ENCODE results near the gene CORO7. TPM values are rescaled to one million over a fixed set of nuclear protein-coding genes. Genes with fewer than 3 reads are reported as not detected.

Gene CORO7
- total and polyA plus RNA-seq, 10 donors, result 29.7 to 177 (median 117) TPM

- peaks cover 3 to 100% (median 73%) of the 10 kb centered on the region in 6 donors for H3K36me3 ChIP-seq
- intact Hi-C loops (cut with DNase I; ENCODE audit: low total_unique reads), result loop anchor here (5.0 kb wide), 1 partner anchor 43 kb away; no protein-coding TSS in a partner anchor
- 60 to 89% (median 64%) methylated on average over 7 to 19 of the region's 19 CpGs for WGBS, 5 donors
These were observed 57.4 kb downstream of the CORO7 start for GRCh38 chr16:4358831-4359561.

GRCh38 chr16:4358236-4358635 is 58.2 kb downstream of the CORO7 start:
- Histone ChIP-seq H3K4me1 (peaks cover 0 to 13% (median 1%) of the 10 kb centered on the region in 6 donors), H3K27me3 (replicated peaks in 1 of 7) (no peaks in the 10 kb centered on the region), H3K27ac (no peak overlapping the region), H3K4me3 (no peak overlapping the region), H3K9me3 (no peaks in the 10 kb centered on the region), H3K36me3 (peaks cover 3 to 99% (median 70%) of the 10 kb centered on the region in 6 donors)
- DNase-seq, result peak; percentile 73
- 94 to 100% (median 98%) methylated on average over 4 to 19 of the region's 19 CpGs for WGBS, 5 donors
- intact Hi-C loops (cut with DNase I; ENCODE audit: low total_unique reads), result loop anchor here (5.0 kb wide), 1 partner anchor 44 kb away; no protein-coding TSS in a partner anchor
- TF ChIP-seq POLR2AphosphoS5 (IDR thresholded peaks at IDR 0.05), result peak in 2 of 3 donors; percentile 26 to 69
- no peak for TF ChIP-seq POLR2A (IDR thresholded peaks at IDR 0.05)
- TF ChIP-seq, protein P1, sequence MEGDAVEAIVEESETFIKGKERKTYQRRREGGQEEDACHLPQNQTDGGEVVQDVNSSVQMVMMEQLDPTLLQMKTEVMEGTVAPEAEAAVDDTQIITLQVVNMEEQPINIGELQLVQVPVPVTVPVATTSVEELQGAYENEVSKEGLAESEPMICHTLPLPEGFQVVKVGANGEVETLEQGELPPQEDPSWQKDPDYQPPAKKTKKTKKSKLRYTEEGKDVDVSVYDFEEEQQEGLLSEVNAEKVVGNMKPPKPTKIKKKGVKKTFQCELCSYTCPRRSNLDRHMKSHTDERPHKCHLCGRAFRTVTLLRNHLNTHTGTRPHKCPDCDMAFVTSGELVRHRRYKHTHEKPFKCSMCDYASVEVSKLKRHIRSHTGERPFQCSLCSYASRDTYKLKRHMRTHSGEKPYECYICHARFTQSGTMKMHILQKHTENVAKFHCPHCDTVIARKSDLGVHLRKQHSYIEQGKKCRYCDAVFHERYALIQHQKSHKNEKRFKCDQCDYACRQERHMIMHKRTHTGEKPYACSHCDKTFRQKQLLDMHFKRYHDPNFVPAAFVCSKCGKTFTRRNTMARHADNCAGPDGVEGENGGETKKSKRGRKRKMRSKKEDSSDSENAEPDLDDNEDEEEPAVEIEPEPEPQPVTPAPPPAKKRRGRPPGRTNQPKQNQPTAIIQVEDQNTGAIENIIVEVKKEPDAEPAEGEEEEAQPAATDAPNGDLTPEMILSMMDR (IDR thresholded peaks at IDR 0.05 in 8 of 11, conservative IDR thresholded peaks at IDR 0.05 in 3 of 11), result no peak

More at GRCh38 chr16:4358831-4359561, 57.4 kb downstream of the CORO7 start:
- no peak overlapping the region for H3K4me3 ChIP-seq
- peaks cover 0 to 15% (median 2%) of the 10 kb centered on the region in 6 donors for H3K4me1 ChIP-seq
- H3K27me3 ChIP-seq (replicated peaks in 1 of 7), result no peaks in the 10 kb centered on the region
- no peaks in the 10 kb centered on the region for H3K9me3 ChIP-seq
- no peak for TF ChIP-seq POLR2A (IDR thresholded peaks at IDR 0.05)
- peak; percentile 54 to 79 (median 57) for TF ChIP-seq POLR2AphosphoS5 (IDR thresholded peaks at IDR 0.05)
- TF ChIP-seq, protein P1 (IDR thresholded peaks at IDR 0.05 in 8 of 11, conservative IDR thresholded peaks at IDR 0.05 in 3 of 11), result peak; percentile 87 to 97 (median 93)
- DNase-seq, result peak; percentile 91
- H3K27ac ChIP-seq, result no peak overlapping the region

DNA sequence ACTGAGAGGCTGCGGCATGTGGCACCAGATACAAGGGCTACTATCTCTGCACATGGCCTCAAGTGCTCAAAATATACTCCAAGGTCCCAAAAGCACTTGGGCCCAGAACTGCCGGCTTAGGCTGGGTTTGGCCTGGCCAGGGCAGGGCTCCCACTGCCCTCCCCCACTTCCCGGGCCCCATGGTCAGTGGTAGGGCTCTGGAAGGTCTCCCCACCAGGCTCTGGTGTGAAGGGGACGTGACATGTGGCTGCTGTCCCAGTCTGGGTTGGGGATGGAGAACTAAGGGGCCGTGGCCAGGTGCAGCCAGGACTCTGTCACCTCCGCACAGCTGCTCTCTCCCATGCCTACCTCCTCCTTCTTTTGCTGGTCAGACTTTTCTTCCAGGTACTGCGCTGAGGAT is 59.6 kb downstream of the CORO7 start:
- Histone ChIP-seq H3K36me3 (peaks cover 3 to 87% (median 56%) of the 10 kb centered on the region in 6 donors), H3K27me3 (replicated peaks in 1 of 7) (no peaks in the 10 kb centered on the region), H3K27ac (no peak overlapping the region), H3K4me3 (no peak overlapping the region), H3K4me1 (peaks cover 0 to 15% (median 1%) of the 10 kb centered on the region in 6 donors), H3K9me3 (no peaks in the 10 kb centered on the region)
- TF ChIP-seq, protein P1 (IDR thresholded peaks at IDR 0.05 in 8 of 11, conservative IDR thresholded peaks at IDR 0.05 in 3 of 11), result no peak
- TF ChIP-seq POLR2AphosphoS5 (IDR thresholded peaks at IDR 0.05), result peak in 2 of 3 donors; percentile 25 to 68
- intact Hi-C loops (cut with DNase I; ENCODE audit: low total_unique reads), result loop anchor here (5.0 kb wide), 1 partner anchor 45 kb away; no protein-coding TSS in a partner anchor
- WGBS, 5 donors, result 93 to 98% (median 96%) methylated on average over 4 to 7 of the region's 7 CpGs
- peak; percentile 54 for DNase-seq
